HEK293 (cell line): ENCODE data around the gene GUF1.

Experiments
- FEZF1 ChIP-seq: fragments of 450-650 bp; formaldehyde crosslinking; IDR thresholded peaks from 2 replicates; pipeline ENCODE4 v1.5.1; 2016; ENCODE audit warnings: missing biosample characterization, missing genetic modification characterization
- GLIS2 ChIP-seq: fragments of 450-650 bp; formaldehyde crosslinking; IDR thresholded peaks from 2 replicates; pipeline ENCODE4 v1.5.1; 2016; ENCODE audit warnings: missing biosample characterization, missing genetic modification characterization
- HOXC10 ChIP-seq: sonication (generic); formaldehyde crosslinking; IDR thresholded peaks from 2 replicates; pipeline ENCODE4 v1.8.1; 2023; ENCODE audit warnings: mild to moderate bottlenecking, missing genetic modification reagents
- KLF9 ChIP-seq: fragments of 450-650 bp; formaldehyde crosslinking; IDR thresholded peaks from 2 replicates; pipeline ENCODE4 v1.5.1; 2016; ENCODE audit warnings: missing biosample characterization, missing genetic modification characterization, low read depth
- SCRT1 ChIP-seq: fragments of 450-650 bp; formaldehyde crosslinking; IDR thresholded peaks from 2 replicates; pipeline ENCODE4 v1.5.1; 2016; ENCODE audit warnings: missing biosample characterization, missing genetic modification characterization, borderline replicate concordance
- SP2 ChIP-seq: fragments of 450-650 bp; formaldehyde crosslinking; IDR thresholded peaks from 2 replicates; pipeline ENCODE4 v1.5.1; 2016; ENCODE audit warnings: missing biosample characterization, missing genetic modification characterization
- SP7 ChIP-seq: fragments of 450-650 bp; formaldehyde crosslinking; IDR thresholded peaks from 2 replicates; pipeline ENCODE4 v1.5.1; 2016; ENCODE audit warnings: missing biosample characterization, missing genetic modification characterization
- ZBTB20 ChIP-seq: fragments of 450-650 bp; formaldehyde crosslinking; IDR thresholded peaks from 2 replicates; pipeline ENCODE4 v1.5.1; 2016; ENCODE audit warnings: missing biosample characterization, missing genetic modification characterization
- ZEB2 ChIP-seq: fragments of 450-650 bp; formaldehyde crosslinking; IDR thresholded peaks from 2 replicates; pipeline ENCODE4 v1.5.1; 2016; ENCODE audit warnings: missing biosample characterization, missing genetic modification characterization
- ZIC2 ChIP-seq: fragments of 450-650 bp; formaldehyde crosslinking; IDR thresholded peaks from 2 replicates; pipeline ENCODE4 v1.5.1; 2016; ENCODE audit warnings: missing biosample characterization, missing genetic modification characterization
- ZNF19 ChIP-seq: fragments of 450-650 bp; formaldehyde crosslinking; IDR thresholded peaks from 2 replicates; pipeline ENCODE4; 2016; ENCODE audit warnings: missing biosample characterization, missing genetic modification characterization, low read depth
- ZNF24 ChIP-seq: fragments of 450-650 bp; formaldehyde crosslinking; IDR thresholded peaks from 2 replicates; pipeline ENCODE4 v1.5.1; 2016; ENCODE audit warnings: missing biosample characterization, missing genetic modification characterization
- ZNF350 ChIP-seq: fragments of 450-650 bp; formaldehyde crosslinking; IDR thresholded peaks from 2 replicates; pipeline ENCODE4 v1.5.0; 2017; ENCODE audit warnings: missing biosample characterization, mild to moderate bottlenecking, missing genetic modification characterization
- ZNF394 ChIP-seq: fragments of 450-650 bp; formaldehyde crosslinking; IDR thresholded peaks from 2 replicates; pipeline ENCODE4 v1.5.1; 2016; ENCODE audit warnings: missing biosample characterization, missing genetic modification characterization, mild to moderate bottlenecking, moderate library complexity, borderline replicate concordance
- ZNF501 ChIP-seq: fragments of 450-650 bp; formaldehyde crosslinking; IDR thresholded peaks from 2 replicates; pipeline ENCODE4 v1.5.1; 2016; ENCODE audit warnings: missing biosample characterization, missing genetic modification characterization
- ZNF629 ChIP-seq: fragments of 450-650 bp; formaldehyde crosslinking; IDR thresholded peaks from 2 replicates; pipeline ENCODE4 v1.5.1; 2017; ENCODE audit warnings: missing biosample characterization, missing genetic modification characterization
- ZNF664 ChIP-seq: fragments of 450-650 bp; formaldehyde crosslinking; IDR thresholded peaks from 2 replicates; pipeline ENCODE4 v1.5.1; 2016; ENCODE audit warnings: missing biosample characterization, missing genetic modification characterization
- TF ChIP-seq, protein P1 (sequence below): fragments of 450-650 bp; formaldehyde crosslinking; optimal IDR thresholded peaks from 2 replicates; pipeline ENCODE3; 2016; ENCODE audit warnings: missing biosample characterization, mild to moderate bottlenecking, missing genetic modification characterization
- TF ChIP-seq, protein P2 (sequence below): fragments of 450-650 bp; formaldehyde crosslinking; IDR thresholded peaks from 2 replicates; pipeline ENCODE4 v1.5.1; 2016; ENCODE audit warnings: missing biosample characterization, missing genetic modification characterization, borderline replicate concordance
- TF ChIP-seq, protein P3 (sequence below): fragments of 450-650 bp; formaldehyde crosslinking; IDR thresholded peaks from 2 replicates; pipeline ENCODE4 v1.5.1; 2017; ENCODE audit warnings: missing biosample characterization, missing genetic modification characterization
- TF ChIP-seq, protein P4 (sequence below): fragments of 450-650 bp; formaldehyde crosslinking; IDR thresholded peaks from 2 replicates; pipeline ENCODE4 v1.5.1; 2016; ENCODE audit warnings: missing biosample characterization, missing genetic modification characterization
- TF ChIP-seq, protein P5 (sequence below): fragments of 450-650 bp; formaldehyde crosslinking; IDR thresholded peaks from 2 replicates; pipeline ENCODE4 v1.5.1; 2016; ENCODE audit warnings: missing biosample characterization, missing genetic modification characterization
- TF ChIP-seq, protein P6 (sequence below): fragments of 450-650 bp; formaldehyde crosslinking; conservative IDR thresholded peaks from 2 replicates; pipeline ENCODE4 v1.5.1; 2016; ENCODE audit warnings: low read depth, missing biosample characterization, missing genetic modification characterization

Gene GUF1

DNA sequence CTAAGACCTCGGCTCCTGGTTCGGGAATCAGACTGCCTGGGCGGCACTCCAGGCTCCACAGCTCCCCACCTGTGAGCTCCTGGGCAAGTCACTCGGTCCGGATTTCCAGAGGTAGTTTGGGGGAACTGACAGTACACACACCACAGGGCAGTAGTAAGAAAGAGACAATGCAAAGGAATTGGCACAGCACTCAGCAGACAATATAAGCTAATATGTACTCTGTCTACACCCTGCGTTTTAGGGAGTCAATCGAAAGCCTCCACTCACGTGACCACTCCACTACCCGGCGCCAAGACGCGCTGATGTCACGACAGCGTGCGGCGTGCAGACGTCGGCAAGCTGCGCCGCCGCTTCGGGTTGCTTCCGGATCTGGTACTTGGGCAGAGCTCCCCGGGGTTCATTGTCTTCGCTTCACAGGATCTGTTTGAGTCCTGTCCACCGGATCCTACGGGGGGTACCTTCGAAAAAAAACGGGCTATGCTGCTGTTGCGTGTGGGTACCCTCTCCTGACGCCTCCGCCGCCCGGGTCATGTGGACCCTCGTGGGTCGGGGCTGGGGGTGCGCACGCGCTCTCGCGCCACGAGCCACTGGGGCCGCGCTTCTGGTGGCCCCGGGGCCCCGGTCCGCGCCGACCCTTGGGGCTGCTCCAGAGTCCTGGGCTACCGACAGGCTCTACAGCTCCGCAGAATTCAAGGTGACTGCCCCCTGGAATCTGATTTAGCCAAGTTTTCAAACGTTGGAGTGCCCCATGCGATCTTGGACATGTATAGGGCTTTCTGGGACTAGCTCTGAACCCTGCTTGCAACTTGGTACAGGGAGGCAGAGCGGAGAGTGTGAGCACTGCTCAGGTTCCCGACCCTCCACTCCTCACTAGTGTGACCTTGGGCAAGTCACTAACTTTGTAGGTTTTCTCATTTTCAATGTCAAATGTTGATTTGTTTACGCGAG is at the start of gene GUF1 (continued):
- TF ChIP-seq, protein P1, sequence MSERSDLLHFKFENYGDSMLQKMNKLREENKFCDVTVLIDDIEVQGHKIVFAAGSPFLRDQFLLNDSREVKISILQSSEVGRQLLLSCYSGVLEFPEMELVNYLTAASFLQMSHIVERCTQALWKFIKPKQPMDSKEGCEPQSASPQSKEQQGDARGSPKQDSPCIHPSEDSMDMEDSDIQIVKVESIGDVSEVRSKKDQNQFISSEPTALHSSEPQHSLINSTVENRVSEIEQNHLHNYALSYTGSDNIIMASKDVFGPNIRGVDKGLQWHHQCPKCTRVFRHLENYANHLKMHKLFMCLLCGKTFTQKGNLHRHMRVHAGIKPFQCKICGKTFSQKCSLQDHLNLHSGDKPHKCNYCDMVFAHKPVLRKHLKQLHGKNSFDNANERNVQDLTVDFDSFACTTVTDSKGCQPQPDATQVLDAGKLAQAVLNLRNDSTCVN (tag by site-specific recombination) = peak; percentile 85
- TF ChIP-seq HOXC10 (CRISPR knock-in tag) = no peak
- TF ChIP-seq, protein P2, sequence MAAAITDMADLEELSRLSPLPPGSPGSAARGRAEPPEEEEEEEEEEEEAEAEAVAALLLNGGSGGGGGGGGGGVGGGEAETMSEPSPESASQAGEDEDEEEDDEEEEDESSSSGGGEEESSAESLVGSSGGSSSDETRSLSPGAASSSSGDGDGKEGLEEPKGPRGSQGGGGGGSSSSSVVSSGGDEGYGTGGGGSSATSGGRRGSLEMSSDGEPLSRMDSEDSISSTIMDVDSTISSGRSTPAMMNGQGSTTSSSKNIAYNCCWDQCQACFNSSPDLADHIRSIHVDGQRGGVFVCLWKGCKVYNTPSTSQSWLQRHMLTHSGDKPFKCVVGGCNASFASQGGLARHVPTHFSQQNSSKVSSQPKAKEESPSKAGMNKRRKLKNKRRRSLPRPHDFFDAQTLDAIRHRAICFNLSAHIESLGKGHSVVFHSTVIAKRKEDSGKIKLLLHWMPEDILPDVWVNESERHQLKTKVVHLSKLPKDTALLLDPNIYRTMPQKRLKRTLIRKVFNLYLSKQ = no peak
- TF ChIP-seq ZIC2 (tag by site-specific recombination) = peak; percentile 32; the same call in 1 of the 2 replicates
- peak; percentile 87 for TF ChIP-seq ZNF629 (tag by site-specific recombination)
- TF ChIP-seq, protein P3, sequence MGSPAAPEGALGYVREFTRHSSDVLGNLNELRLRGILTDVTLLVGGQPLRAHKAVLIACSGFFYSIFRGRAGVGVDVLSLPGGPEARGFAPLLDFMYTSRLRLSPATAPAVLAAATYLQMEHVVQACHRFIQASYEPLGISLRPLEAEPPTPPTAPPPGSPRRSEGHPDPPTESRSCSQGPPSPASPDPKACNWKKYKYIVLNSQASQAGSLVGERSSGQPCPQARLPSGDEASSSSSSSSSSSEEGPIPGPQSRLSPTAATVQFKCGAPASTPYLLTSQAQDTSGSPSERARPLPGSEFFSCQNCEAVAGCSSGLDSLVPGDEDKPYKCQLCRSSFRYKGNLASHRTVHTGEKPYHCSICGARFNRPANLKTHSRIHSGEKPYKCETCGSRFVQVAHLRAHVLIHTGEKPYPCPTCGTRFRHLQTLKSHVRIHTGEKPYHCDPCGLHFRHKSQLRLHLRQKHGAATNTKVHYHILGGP = no peak
- TF ChIP-seq SP2 (tag by site-specific recombination) = peak; percentile 25; the same call in 1 of the 2 replicates
- TF ChIP-seq GLIS2 (tag by site-specific recombination) = peak; percentile 84
- TF ChIP-seq, protein P4, sequence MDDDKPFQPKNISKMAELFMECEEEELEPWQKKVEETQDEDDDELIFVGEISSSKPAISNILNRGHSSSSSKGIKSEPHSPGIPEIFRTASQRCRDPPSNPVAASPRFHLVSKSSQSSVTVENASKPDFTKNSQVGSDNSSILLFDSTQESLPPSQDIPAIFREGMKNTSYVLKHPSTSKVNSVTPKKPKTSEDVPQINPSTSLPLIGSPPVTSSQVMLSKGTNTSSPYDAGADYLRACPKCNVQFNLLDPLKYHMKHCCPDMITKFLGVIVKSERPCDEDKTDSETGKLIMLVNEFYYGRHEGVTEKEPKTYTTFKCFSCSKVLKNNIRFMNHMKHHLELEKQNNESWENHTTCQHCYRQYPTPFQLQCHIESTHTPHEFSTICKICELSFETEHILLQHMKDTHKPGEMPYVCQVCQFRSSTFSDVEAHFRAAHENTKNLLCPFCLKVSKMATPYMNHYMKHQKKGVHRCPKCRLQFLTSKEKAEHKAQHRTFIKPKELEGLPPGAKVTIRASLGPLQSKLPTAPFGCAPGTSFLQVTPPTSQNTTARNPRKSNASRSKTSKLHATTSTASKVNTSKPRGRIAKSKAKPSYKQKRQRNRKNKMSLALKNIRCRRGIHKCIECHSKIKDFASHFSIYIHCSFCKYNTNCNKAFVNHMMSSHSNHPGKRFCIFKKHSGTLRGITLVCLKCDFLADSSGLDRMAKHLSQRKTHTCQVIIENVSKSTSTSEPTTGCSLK (tag by site-specific recombination) = no peak
- TF ChIP-seq, protein P5, sequence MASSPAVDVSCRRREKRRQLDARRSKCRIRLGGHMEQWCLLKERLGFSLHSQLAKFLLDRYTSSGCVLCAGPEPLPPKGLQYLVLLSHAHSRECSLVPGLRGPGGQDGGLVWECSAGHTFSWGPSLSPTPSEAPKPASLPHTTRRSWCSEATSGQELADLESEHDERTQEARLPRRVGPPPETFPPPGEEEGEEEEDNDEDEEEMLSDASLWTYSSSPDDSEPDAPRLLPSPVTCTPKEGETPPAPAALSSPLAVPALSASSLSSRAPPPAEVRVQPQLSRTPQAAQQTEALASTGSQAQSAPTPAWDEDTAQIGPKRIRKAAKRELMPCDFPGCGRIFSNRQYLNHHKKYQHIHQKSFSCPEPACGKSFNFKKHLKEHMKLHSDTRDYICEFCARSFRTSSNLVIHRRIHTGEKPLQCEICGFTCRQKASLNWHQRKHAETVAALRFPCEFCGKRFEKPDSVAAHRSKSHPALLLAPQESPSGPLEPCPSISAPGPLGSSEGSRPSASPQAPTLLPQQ (tag by site-specific recombination) = 0 out of 2 replicates have a peak, but pooled peaks have one; percentile 54
- TF ChIP-seq ZNF394 (tag by site-specific recombination) = 0 out of 2 replicates have a peak, but pooled peaks have one; percentile 21
- no peak for TF ChIP-seq KLF9
- 0 out of 2 replicates have a peak, but pooled peaks have one; percentile 66 for TF ChIP-seq ZNF501 (tag by site-specific recombination)
- TF ChIP-seq, protein P6, sequence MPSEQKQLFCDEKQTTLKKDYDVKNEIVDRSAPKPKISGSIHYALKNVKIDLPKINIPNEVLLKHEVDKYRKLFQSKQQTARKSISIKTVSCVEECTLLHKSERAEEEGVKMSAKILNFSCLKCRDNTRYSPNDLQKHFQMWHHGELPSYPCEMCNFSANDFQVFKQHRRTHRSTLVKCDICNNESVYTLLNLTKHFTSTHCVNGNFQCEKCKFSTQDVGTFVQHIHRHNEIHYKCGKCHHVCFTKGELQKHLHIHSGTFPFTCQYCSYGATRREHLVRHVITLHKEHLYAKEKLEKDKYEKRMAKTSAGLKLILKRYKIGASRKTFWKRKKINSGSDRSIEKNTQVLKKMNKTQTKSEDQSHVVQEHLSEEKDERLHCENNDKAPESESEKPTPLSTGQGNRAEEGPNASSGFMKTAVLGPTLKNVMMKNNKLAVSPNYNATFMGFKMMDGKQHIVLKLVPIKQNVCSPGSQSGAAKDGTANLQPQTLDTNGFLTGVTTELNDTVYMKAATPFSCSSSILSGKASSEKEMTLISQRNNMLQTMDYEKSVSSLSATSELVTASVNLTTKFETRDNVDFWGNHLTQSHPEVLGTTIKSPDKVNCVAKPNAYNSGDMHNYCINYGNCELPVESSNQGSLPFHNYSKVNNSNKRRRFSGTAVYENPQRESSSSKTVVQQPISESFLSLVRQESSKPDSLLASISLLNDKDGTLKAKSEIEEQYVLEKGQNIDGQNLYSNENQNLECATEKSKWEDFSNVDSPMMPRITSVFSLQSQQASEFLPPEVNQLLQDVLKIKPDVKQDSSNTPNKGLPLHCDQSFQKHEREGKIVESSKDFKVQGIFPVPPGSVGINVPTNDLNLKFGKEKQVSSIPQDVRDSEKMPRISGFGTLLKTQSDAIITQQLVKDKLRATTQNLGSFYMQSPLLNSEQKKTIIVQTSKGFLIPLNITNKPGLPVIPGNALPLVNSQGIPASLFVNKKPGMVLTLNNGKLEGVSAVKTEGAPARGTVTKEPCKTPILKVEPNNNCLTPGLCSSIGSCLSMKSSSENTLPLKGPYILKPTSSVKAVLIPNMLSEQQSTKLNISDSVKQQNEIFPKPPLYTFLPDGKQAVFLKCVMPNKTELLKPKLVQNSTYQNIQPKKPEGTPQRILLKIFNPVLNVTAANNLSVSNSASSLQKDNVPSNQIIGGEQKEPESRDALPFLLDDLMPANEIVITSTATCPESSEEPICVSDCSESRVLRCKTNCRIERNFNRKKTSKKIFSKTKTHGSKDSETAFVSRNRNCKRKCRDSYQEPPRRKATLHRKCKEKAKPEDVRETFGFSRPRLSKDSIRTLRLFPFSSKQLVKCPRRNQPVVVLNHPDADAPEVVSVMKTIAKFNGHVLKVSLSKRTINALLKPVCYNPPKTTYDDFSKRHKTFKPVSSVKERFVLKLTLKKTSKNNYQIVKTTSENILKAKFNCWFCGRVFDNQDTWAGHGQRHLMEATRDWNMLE (tag by site-specific recombination) = peak; percentile 34; the same call in 1 of the 2 replicates
- TF ChIP-seq ZBTB20 = peak; percentile 100
- 0 out of 2 replicates have a peak, but pooled peaks have one; percentile 24 for TF ChIP-seq ZEB2 (tag by site-specific recombination)
- TF ChIP-seq ZNF19 (tag by site-specific recombination) = no peak
- no peak for TF ChIP-seq ZNF664
- TF ChIP-seq ZNF24 (tag by site-specific recombination) = 0 out of 2 replicates have a peak, but pooled peaks have one; percentile 14
- TF ChIP-seq SCRT1 (tag by site-specific recombination) = peak; percentile 66
- TF ChIP-seq ZNF350 (tag by site-specific recombination) = no peak
- TF ChIP-seq SP7 (tag by site-specific recombination) = peak; percentile 32
- no peak for TF ChIP-seq FEZF1 (tag by site-specific recombination)
